Measurements from ENCODE around the gene PKP3. TPM values are rescaled to one million over a fixed set of nuclear protein-coding genes. Genes with fewer than 3 reads are reported as not detected.
"Not testable (repeated sequence)": the region's sequence is repeated elsewhere in the genome, so short reads cannot be mapped to it uniquely, and the experiment has no call there.

PKP3 gene
- total RNA-seq, 4 donors from 2014 or later, result 0.55 to 1.3 TPM; not detected in 2

- H3K4me1 ChIP-seq, result peaks cover 14 to 18% of the 10 kb centered on the region in 2 donors
- peaks cover 0 to 7% (median 5%) of the 10 kb centered on the region in 3 donors for H3K27me3 ChIP-seq
- in situ Hi-C loops (cut with MboI; ENCODE audit: low sequenced_read_pairs in 4 of 4) (loop anchor here in 1 of 4 donors (10.0 kb wide), 1 partner anchor 53 kb away; the partner anchor contains the start of gene IFITM2), intact Hi-C loops (cut with DNase I; ENCODE audit: low total_unique reads) (loop anchor here (5.0 to 10.0 kb wide), 2 partner anchors 51 to 103 kb away; partner anchors contain the start of gene IFITM2)
- ATAC-seq (no peak), DNase-seq (no peak)
- H3K4me3 ChIP-seq, result no peak overlapping the region
- TF ChIP-seq POLR2A (IDR thresholded peaks at IDR 0.05) (no peak), CTCF (IDR thresholded peaks at IDR 0.05 in 4 of 5, conservative IDR thresholded peaks at IDR 0.05 in 1 of 5) (no peak)
- no peaks in the 10 kb centered on the region for H3K36me3 ChIP-seq
- no peak overlapping the region for H3K27ac ChIP-seq
- no peaks in the 10 kb centered on the region for H3K9me3 ChIP-seq
Observed at GRCh38 chr11:358129-358800, 35.7 kb upstream of the PKP3 start.

- in situ Hi-C loops (cut with MboI; ENCODE audit: low sequenced_read_pairs in 4 of 4) (loop anchor here in 1 of 4 donors (10.0 kb wide), 1 partner anchor 54 kb away; the partner anchor contains the start of gene IFITM2), intact Hi-C loops (cut with DNase I; ENCODE audit: low total_unique reads) (loop anchor here (5.0 to 10.0 kb wide), 2 partner anchors 52 to 104 kb away; partner anchors contain the start of gene IFITM2)
- DNase-seq (no peak), ATAC-seq (no peak)
- TF ChIP-seq CTCF (IDR thresholded peaks at IDR 0.05 in 4 of 5, conservative IDR thresholded peaks at IDR 0.05 in 1 of 5) (no peak), POLR2A (IDR thresholded peaks at IDR 0.05) (no peak)
- Histone ChIP-seq H3K36me3 (no peaks in the 10 kb centered on the region), H3K27ac (no peak overlapping the region), H3K27me3 (peaks cover 3 to 10% (median 7%) of the 10 kb centered on the region in 3 donors), H3K9me3 (no peaks in the 10 kb centered on the region), H3K4me1 (peaks cover 8% of the 10 kb centered on the region in 2 donors), H3K4me3 (no peak overlapping the region)
Observed at GRCh38 chr11:359181-359714, 34.8 kb upstream of the PKP3 start.

GRCh38 chr11:360326-361280 is 33.4 kb upstream of the PKP3 start:
- DNase-seq (no peak), ATAC-seq (no peak)
- intact Hi-C loops (cut with DNase I; ENCODE audit: low total_unique reads) (no loop called here), in situ Hi-C loops (cut with MboI; ENCODE audit: low sequenced_read_pairs in 4 of 4) (no loop called here)
- Histone ChIP-seq H3K27me3 (peaks cover 15 to 19% (median 18%) of the 10 kb centered on the region in 3 donors), H3K9me3 (no peaks in the 10 kb centered on the region), H3K4me3 (no peak overlapping the region), H3K4me1 (peaks cover 1 to 3% of the 10 kb centered on the region in 2 donors), H3K27ac (no peak overlapping the region), H3K36me3 (no peaks in the 10 kb centered on the region)
- TF ChIP-seq CTCF (IDR thresholded peaks at IDR 0.05 in 4 of 5, conservative IDR thresholded peaks at IDR 0.05 in 1 of 5) (no peak), POLR2A (IDR thresholded peaks at IDR 0.05) (no peak)

- Histone ChIP-seq H3K27ac (no peak overlapping the region), H3K4me3 (no peak overlapping the region), H3K27me3 (peaks cover 32 to 37% (median 34%) of the 10 kb centered on the region in 3 donors), H3K36me3 (no peaks in the 10 kb centered on the region), H3K4me1 (no peaks in the 10 kb centered on the region), H3K9me3 (no peaks in the 10 kb centered on the region)
- in situ Hi-C loops (cut with MboI; ENCODE audit: low sequenced_read_pairs in 4 of 4) (no loop called here), intact Hi-C loops (cut with DNase I; ENCODE audit: low total_unique reads) (no loop called here)
- ATAC-seq (no peak), DNase-seq (no peak)
- TF ChIP-seq POLR2A (IDR thresholded peaks at IDR 0.05) (no peak), CTCF (IDR thresholded peaks at IDR 0.05 in 4 of 5, conservative IDR thresholded peaks at IDR 0.05 in 1 of 5) (no peak)
Observed at GRCh38 chr11:362642-363442, 31.2 kb upstream of the PKP3 start.

GRCh38 chr11:363443-363805 is 30.6 kb upstream of the PKP3 start:
- in situ Hi-C loops (cut with MboI; ENCODE audit: low sequenced_read_pairs in 4 of 4); H3K9me3 ChIP-seq; H3K4me1 ChIP-seq; ATAC-seq; intact Hi-C loops (cut with DNase I; ENCODE audit: low total_unique reads); DNase-seq; H3K27ac ChIP-seq; H3K36me3 ChIP-seq; H3K4me3 ChIP-seq: not testable (repeated sequence)
- peaks cover 38 to 42% (median 40%) of the 10 kb centered on the region in 3 donors for H3K27me3 ChIP-seq
